ENCODE results near the gene BAZ2B.

BAZ2B gene

GRCh38 chr2:159640176-159640575, 23.8 kb upstream of the BAZ2B start:
- Histone ChIP-seq H3K4me3 (ENCODE audit: low read depth, low read length, poor library complexity, severe bottlenecking) (no peak overlapping the region), H3K9me2 (ENCODE audit: low read depth, low read length) (no peaks in the 10 kb centered on the region), H3K9ac (ENCODE audit: low read length) (no peak overlapping the region), H3K27ac (ENCODE audit: low read depth, low read length, poor library complexity, severe bottlenecking) (no peak overlapping the region), H2AFZ (ENCODE audit: low read length) (no peak overlapping the region), H3K27me3 (ENCODE audit: insufficient read depth, low read length) (no peaks in the 10 kb centered on the region), H4K20me1 (ENCODE audit: insufficient read depth, low read length) (no peaks in the 10 kb centered on the region), H3K79me2 (ENCODE audit: insufficient read depth, low read length) (no peaks in the 10 kb centered on the region), H3K36me3 (ENCODE audit: insufficient read depth, low read length) (no peaks in the 10 kb centered on the region), H3K9me3 (ENCODE audit: low read length) (no peaks in the 10 kb centered on the region), H3K4me2 (ENCODE audit: low read length) (no peak overlapping the region), H3F3A (ENCODE audit: insufficient read depth, low read length) (no peaks in the 10 kb centered on the region), H3K4me1 (ENCODE audit: insufficient read depth, low read length, severe bottlenecking) (no peaks in the 10 kb centered on the region)
- TF ChIP-seq CTCF (IDR thresholded peaks at IDR 0.05; ENCODE audit: low read length) (no peak), EZH2 (IDR thresholded peaks at IDR 0.05; ENCODE audit: borderline replicate concordance, low read length) (no peak)

GRCh38 chr2:159639712-159640111, 23.4 kb upstream of the BAZ2B start:
- Histone ChIP-seq H3K27ac (ENCODE audit: low read depth, low read length, poor library complexity, severe bottlenecking) (no peak overlapping the region), H3K4me2 (ENCODE audit: low read length) (no peak overlapping the region), H3K4me3 (ENCODE audit: low read depth, low read length, poor library complexity, severe bottlenecking) (no peak overlapping the region)

GRCh38 chr2:159639071-159639470, 22.7 kb upstream of the BAZ2B start:
- Histone ChIP-seq H3K27ac (ENCODE audit: low read depth, low read length, poor library complexity, severe bottlenecking) (no peak overlapping the region), H3K9me3 (ENCODE audit: low read length) (no peaks in the 10 kb centered on the region), H4K20me1 (ENCODE audit: insufficient read depth, low read length) (no peaks in the 10 kb centered on the region), H3K4me2 (ENCODE audit: low read length) (no peak overlapping the region), H3K9me2 (ENCODE audit: low read depth, low read length) (no peaks in the 10 kb centered on the region), H3K9ac (ENCODE audit: low read length) (no peak overlapping the region), H3K4me1 (ENCODE audit: insufficient read depth, low read length, severe bottlenecking) (no peaks in the 10 kb centered on the region), H3K4me3 (ENCODE audit: low read depth, low read length, poor library complexity, severe bottlenecking) (no peak overlapping the region), H2AFZ (ENCODE audit: low read length) (no peak overlapping the region), H3F3A (ENCODE audit: insufficient read depth, low read length) (no peaks in the 10 kb centered on the region), H3K27me3 (ENCODE audit: insufficient read depth, low read length) (no peaks in the 10 kb centered on the region), H3K36me3 (ENCODE audit: insufficient read depth, low read length) (no peaks in the 10 kb centered on the region), H3K79me2 (ENCODE audit: insufficient read depth, low read length) (no peaks in the 10 kb centered on the region)
- TF ChIP-seq CTCF (IDR thresholded peaks at IDR 0.05; ENCODE audit: low read length) (no peak), EZH2 (IDR thresholded peaks at IDR 0.05; ENCODE audit: borderline replicate concordance, low read length) (no peak)

More at GRCh38 chr2:159639712-159640111, 23.4 kb upstream of the BAZ2B start:
- no peaks in the 10 kb centered on the region for H3K9me3 ChIP-seq (ENCODE audit: low read length)
- no peak overlapping the region for H3K9ac ChIP-seq (ENCODE audit: low read length)
- no peaks in the 10 kb centered on the region for H4K20me1 ChIP-seq (ENCODE audit: insufficient read depth, low read length)
- no peaks in the 10 kb centered on the region for H3F3A ChIP-seq (ENCODE audit: insufficient read depth, low read length)
- no peaks in the 10 kb centered on the region for H3K4me1 ChIP-seq (ENCODE audit: insufficient read depth, low read length, severe bottlenecking)
- H3K79me2 ChIP-seq (ENCODE audit: insufficient read depth, low read length), result no peaks in the 10 kb centered on the region
- no peak overlapping the region for H2AFZ ChIP-seq (ENCODE audit: low read length)
- no peaks in the 10 kb centered on the region for H3K36me3 ChIP-seq (ENCODE audit: insufficient read depth, low read length)
- no peaks in the 10 kb centered on the region for H3K9me2 ChIP-seq (ENCODE audit: low read depth, low read length)
- H3K27me3 ChIP-seq (ENCODE audit: insufficient read depth, low read length), result no peaks in the 10 kb centered on the region
- TF ChIP-seq CTCF (IDR thresholded peaks at IDR 0.05; ENCODE audit: low read length), result no peak
- TF ChIP-seq EZH2 (IDR thresholded peaks at IDR 0.05; ENCODE audit: borderline replicate concordance, low read length), result no peak
